ENCODE data around the gene CNTNAP2. TPM values are rescaled to one million over a fixed set of nuclear protein-coding genes. Genes with fewer than 3 reads are reported as not detected.

The CNTNAP2 gene
- total RNA-seq, 2 experiments from 2014 or later: 0.28 TPM; not detected in 1

DNA sequence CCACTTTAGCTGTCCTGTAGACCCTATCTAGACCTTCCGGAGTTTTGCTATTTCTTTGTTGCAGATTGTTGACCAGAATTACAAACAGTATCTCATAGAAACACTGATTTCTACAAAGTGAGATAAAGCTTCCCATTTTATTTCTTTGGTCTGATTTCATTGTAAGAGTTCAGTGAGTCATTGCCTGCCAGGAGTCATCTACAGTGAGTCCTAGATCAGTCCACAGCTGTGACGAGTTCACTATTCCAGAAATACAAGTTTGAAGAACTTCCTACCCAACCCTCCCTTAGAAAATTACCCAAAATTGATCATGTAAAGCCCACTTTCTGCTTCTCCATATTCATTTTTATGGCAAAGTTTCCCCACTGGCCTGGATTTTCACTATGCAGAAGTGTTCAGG lies 905.5 kb downstream of the CNTNAP2 start:
- no peaks in the 10 kb centered on the region for H3K36me3 ChIP-seq (ENCODE audit: insufficient read depth, low read length)
- no peaks in the 10 kb centered on the region for H3K79me2 ChIP-seq (ENCODE audit: insufficient read depth, low read depth, low read length)
- no peak overlapping the region for H3K27ac ChIP-seq (ENCODE audit: low read depth, low read length, poor library complexity, severe bottlenecking)
- no peaks in the 10 kb centered on the region for H3K9me3 ChIP-seq (ENCODE audit: low read length)
- ChIA-PET CTCF (ENCODE audit: unreplicated experiment) (no interaction called here), POLR2A (interaction anchor here (0.6 to 1.6 kb wide), 3 partner anchors 12 to 258 kb away, joined by 3 to 4 read pairs (median 4); no protein-coding TSS in a partner anchor)
- no TSS peak for BruUV-seq (replicated peaks)
- no peak overlapping the region for H2AFZ ChIP-seq (ENCODE audit: low read length)
- H4K20me1 ChIP-seq (ENCODE audit: insufficient read depth, low read length): no peaks in the 10 kb centered on the region
- no peak for TF ChIP-seq EZH2phosphoT487 (IDR thresholded peaks at IDR 0.05; ENCODE audit: borderline replicate concordance, low read depth, low read length)
- TF ChIP-seq, protein P1, sequence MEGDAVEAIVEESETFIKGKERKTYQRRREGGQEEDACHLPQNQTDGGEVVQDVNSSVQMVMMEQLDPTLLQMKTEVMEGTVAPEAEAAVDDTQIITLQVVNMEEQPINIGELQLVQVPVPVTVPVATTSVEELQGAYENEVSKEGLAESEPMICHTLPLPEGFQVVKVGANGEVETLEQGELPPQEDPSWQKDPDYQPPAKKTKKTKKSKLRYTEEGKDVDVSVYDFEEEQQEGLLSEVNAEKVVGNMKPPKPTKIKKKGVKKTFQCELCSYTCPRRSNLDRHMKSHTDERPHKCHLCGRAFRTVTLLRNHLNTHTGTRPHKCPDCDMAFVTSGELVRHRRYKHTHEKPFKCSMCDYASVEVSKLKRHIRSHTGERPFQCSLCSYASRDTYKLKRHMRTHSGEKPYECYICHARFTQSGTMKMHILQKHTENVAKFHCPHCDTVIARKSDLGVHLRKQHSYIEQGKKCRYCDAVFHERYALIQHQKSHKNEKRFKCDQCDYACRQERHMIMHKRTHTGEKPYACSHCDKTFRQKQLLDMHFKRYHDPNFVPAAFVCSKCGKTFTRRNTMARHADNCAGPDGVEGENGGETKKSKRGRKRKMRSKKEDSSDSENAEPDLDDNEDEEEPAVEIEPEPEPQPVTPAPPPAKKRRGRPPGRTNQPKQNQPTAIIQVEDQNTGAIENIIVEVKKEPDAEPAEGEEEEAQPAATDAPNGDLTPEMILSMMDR (conservative IDR thresholded peaks at IDR 0.05; ENCODE audit: low read length): no peak
- no peak overlapping the region for H3K4me3 ChIP-seq (ENCODE audit: low read depth, low read length, poor library complexity, severe bottlenecking)
- DNase-seq (ENCODE audit: low spot score): no peak
- intact Hi-C loops (cut with micrococcal nuclease; ENCODE audit: unreplicated experiment): no loop called here
- H3K9me2 ChIP-seq (ENCODE audit: insufficient read depth, low read length): no peaks in the 10 kb centered on the region
- H3K4me2 ChIP-seq (ENCODE audit: low read length): no peak overlapping the region
- no peaks in the 10 kb centered on the region for H3K4me1 ChIP-seq (ENCODE audit: insufficient read depth, low read length, poor library complexity, severe bottlenecking)

DNA sequence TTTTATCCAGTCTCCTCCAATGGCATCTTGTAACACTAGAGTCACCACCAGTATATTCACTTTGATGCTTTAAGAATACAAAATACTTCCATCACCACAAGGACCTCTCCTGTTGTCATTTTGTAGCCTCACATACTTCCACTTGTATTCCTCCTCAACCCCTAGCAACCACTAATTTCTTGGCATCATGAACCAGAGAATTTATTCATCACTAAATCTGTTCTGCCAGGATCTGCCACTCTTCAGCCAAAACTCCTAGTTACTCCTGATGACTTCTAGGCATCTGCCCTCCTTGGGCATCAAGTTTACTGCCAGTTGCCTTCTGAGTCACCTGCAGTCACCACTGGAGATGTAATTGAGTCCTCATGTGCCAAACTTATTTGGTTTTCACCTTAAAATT lies 906.8 kb downstream of the CNTNAP2 start:
- no peaks in the 10 kb centered on the region for H3K79me2 ChIP-seq (ENCODE audit: insufficient read depth, low read depth, low read length)
- no peaks in the 10 kb centered on the region for H3K9me3 ChIP-seq (ENCODE audit: low read length)
- ChIA-PET CTCF (ENCODE audit: unreplicated experiment) (no interaction called here), POLR2A (no interaction called here)
- no peaks in the 10 kb centered on the region for H3K36me3 ChIP-seq (ENCODE audit: insufficient read depth, low read length)
- no peak for TF ChIP-seq EZH2phosphoT487 (IDR thresholded peaks at IDR 0.05; ENCODE audit: borderline replicate concordance, low read depth, low read length)
- TF ChIP-seq, protein P1 (conservative IDR thresholded peaks at IDR 0.05; ENCODE audit: low read length): no peak
- DNase-seq (ENCODE audit: low spot score): no peak
- no TSS peak for BruUV-seq (replicated peaks)
- intact Hi-C loops (cut with micrococcal nuclease; ENCODE audit: unreplicated experiment): no loop called here
- no peaks in the 10 kb centered on the region for H3K9me2 ChIP-seq (ENCODE audit: insufficient read depth, low read length)
- H3K27ac ChIP-seq (ENCODE audit: low read depth, low read length, poor library complexity, severe bottlenecking): no peak overlapping the region
- no peak overlapping the region for H2AFZ ChIP-seq (ENCODE audit: low read length)
- no peak overlapping the region for H3K4me3 ChIP-seq (ENCODE audit: low read depth, low read length, poor library complexity, severe bottlenecking)
- no peak overlapping the region for H3K4me2 ChIP-seq (ENCODE audit: low read length)
- no peaks in the 10 kb centered on the region for H4K20me1 ChIP-seq (ENCODE audit: insufficient read depth, low read length)
- H3K4me1 ChIP-seq (ENCODE audit: insufficient read depth, low read length, poor library complexity, severe bottlenecking): no peaks in the 10 kb centered on the region

- Histone ChIP-seq H3K36me3 (ENCODE audit: insufficient read depth, low read length) (no peaks in the 10 kb centered on the region), H3K9me3 (ENCODE audit: low read length) (no peaks in the 10 kb centered on the region), H3K9me2 (ENCODE audit: insufficient read depth, low read length) (no peaks in the 10 kb centered on the region), H3K4me1 (ENCODE audit: insufficient read depth, low read length, poor library complexity, severe bottlenecking) (no peaks in the 10 kb centered on the region), H2AFZ (ENCODE audit: low read length) (no peak overlapping the region), H3K79me2 (ENCODE audit: insufficient read depth, low read depth, low read length) (no peaks in the 10 kb centered on the region), H4K20me1 (ENCODE audit: insufficient read depth, low read length) (no peaks in the 10 kb centered on the region), H3K27ac (ENCODE audit: low read depth, low read length, poor library complexity, severe bottlenecking) (no peak overlapping the region), H3K4me2 (ENCODE audit: low read length) (no peak overlapping the region), H3K4me3 (ENCODE audit: low read depth, low read length, poor library complexity, severe bottlenecking) (no peak overlapping the region)
- ChIA-PET POLR2A (no interaction called here), CTCF (ENCODE audit: unreplicated experiment) (no interaction called here)
- intact Hi-C loops (cut with micrococcal nuclease; ENCODE audit: unreplicated experiment): no loop called here
- TF ChIP-seq EZH2phosphoT487 (IDR thresholded peaks at IDR 0.05; ENCODE audit: borderline replicate concordance, low read depth, low read length): no peak
- TF ChIP-seq, protein P1 (conservative IDR thresholded peaks at IDR 0.05; ENCODE audit: low read length): no peak
- no TSS peak for BruUV-seq (replicated peaks)
- no peak for DNase-seq (ENCODE audit: low spot score)
These were observed 913.4 kb downstream of the CNTNAP2 start for GRCh38 chr7:147029953-147030352.
